GM21447 (cell line): ENCODE results near the gene MCUR1.
A peak's percentile ranks its signal among the peaks of the same experiment; 100 is the strongest.
"Not testable (repeated sequence)": the region's sequence is repeated elsewhere in the genome, so short reads cannot be mapped to it uniquely, and the experiment has no call there.

Experiments used
- ATAC-seq: cut with Tn5 transposase; IDR thresholded peaks from one replicate; pipeline ENCODE4 v1.9.1; 2021; ENCODE audit not compliant: unreplicated experiment

MCUR1 gene

GRCh38 chr6:13780162-13780561 lies 34.2 kb downstream of the MCUR1 start:
- not testable (repeated sequence) for ATAC-seq

GRCh38 chr6:13778028-13778427 lies 36.3 kb downstream of the MCUR1 start:
- no peak for ATAC-seq

- ATAC-seq: no peak
These were observed 37.8 kb downstream of the MCUR1 start for GRCh38 chr6:13776602-13777001.

- ATAC-seq: not testable (repeated sequence)
These were observed 38.9 kb downstream of the MCUR1 start for GRCh38 chr6:13775466-13775865.

GRCh38 chr6:13772358-13773030 lies 41.9 kb downstream of the MCUR1 start:
- not testable (repeated sequence) for ATAC-seq

- no peak for ATAC-seq
These were observed 44.7 kb downstream of the MCUR1 start for GRCh38 chr6:13769655-13770053.

DNA sequence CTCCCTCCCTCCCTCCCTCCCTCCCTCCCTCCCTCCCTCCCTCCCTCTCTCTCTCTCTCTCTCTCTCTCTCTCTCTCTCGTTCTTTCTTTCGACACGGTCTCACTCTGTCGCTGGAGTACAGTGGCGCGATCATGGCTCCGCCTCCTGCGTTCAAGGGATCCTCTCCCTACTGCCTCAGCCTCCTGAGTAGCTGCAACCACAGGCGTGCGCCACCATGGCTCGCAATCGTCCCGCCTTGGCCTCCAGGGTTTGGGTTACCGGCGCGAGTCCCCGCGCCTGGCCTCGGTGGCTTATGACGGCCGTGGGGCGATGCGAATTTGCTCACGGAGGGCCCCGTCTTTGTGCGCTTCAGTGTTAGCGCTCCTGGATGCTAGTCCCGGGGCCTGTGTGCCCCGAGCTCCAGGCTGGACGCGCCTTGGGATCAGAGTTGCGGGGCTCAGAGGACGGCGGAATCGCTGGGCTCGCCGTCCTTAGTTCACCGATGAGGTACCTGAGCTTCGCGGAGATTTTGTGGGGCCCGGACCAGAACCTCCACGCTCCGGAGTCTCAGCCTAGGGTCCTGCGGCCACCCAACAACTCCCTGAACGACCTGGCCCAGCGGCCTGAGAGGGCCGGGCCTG lies 45.2 kb downstream of the MCUR1 start:
- ATAC-seq: no peak

- no peak for ATAC-seq
These were observed 47.1 kb downstream of the MCUR1 start for GRCh38 chr6:13767121-13767808.

GRCh38 chr6:13766201-13766634 lies 48.1 kb downstream of the MCUR1 start:
- ATAC-seq: no peak

DNA sequence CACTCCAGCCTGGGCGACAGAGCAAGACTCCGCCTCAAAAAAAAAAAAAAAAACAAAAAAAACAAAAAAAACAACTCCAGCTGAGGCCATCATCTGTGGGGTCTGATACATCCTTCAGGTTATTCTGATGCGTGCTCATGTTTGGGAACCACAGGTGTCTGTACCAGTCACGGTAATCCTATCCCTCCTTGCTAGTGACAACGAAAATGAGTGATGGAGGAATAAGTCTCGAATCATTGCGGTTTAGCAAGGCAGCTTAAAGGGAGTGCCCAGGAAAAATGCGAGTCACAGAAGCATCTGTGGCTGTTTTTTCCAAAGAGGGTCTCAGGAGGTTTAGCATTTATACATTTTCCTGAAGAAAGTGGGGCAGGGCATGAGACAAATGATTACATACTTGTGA lies 48.8 kb downstream of the MCUR1 start:
- no peak for ATAC-seq

DNA sequence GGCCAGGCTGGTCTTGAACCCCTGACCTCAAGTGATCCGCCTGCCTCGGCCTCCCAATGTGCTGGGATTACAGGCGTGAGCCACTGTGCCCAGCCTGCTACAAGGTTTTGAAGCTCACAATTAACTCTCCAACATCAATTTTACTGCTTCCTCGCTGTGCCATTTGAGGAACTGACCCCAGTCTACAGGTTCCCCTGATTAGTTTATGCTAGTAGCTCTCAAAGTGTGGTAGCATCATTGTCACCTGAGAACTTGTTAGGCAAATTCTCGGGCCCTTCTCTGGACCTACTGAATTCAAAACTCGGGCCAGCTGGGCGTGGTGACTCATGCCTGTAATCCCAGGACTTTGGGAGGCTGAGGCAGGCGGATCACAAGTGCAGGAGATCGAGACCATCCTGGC lies 49.4 kb downstream of the MCUR1 start:
- ATAC-seq: no peak

DNA sequence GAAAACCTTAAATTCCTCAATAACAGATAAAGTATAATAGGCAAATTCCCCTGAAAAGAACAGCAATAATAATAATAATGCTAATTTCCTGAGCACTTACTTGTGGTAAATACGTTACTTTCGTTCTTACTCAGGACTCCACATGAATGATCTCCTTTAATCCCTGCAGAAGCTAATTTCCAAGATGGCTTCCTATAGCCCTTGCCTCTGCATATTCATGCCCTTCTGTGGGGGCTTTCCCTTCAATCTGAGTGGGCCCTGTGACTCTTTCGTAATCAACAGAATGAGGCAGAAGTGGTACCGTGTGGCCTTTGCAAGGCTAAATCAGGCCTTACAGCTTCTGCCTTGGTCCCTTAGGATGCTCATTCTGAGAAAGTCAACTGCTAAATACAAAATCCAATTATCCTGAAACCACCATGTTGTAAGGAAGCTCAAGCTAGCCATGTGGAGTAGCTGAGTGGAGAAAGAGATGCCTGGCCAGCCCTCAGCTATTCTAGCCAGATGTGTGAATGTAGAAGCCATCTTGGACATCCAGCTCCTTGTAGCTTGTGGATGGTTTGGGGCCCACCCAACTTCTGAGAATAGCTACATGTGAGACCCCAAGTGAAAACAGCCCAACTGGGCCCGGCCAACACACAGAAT lies 50.5 kb downstream of the MCUR1 start:
- peak; percentile 59 for ATAC-seq

GRCh38 chr6:13762611-13763441 lies 51.5 kb downstream of the MCUR1 start:
- ATAC-seq: no peak

DNA sequence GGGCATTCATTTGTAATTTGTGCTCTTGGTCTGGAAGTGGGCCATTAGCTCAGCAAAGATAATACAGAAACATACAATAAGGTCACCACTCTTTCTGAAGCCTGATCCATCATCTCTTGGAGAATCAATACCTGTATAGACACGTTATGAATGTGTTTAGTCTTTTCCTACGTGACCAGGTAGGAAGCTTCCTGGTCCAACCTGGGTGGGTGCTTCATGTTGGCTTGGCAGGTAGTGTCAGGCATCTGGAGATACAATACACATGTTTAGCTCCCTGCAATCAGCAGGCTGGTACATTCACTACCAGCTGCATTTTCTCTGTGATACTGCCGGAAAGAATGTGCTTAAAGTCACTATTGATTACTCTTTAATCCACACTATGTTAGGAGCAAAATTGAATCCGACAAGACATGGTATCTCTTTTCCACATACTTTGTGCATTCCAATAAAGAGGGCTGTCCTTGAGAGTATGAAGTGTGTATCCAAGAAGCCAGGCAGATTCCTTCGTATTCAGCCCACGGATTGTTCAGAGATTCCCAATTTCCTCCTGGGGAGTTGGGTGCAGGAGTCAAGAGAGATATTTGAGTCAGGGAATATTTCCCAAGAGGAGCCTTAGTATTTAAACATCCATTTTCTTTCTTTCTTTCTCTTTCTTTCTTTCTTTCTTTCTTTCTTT lies 52.9 kb downstream of the MCUR1 start:
- ATAC-seq: no peak

- no peak for ATAC-seq
These were observed 53.8 kb downstream of the MCUR1 start for GRCh38 chr6:13760307-13761304.

GRCh38 chr6:13759025-13759424 lies 55.3 kb downstream of the MCUR1 start:
- no peak for ATAC-seq

DNA sequence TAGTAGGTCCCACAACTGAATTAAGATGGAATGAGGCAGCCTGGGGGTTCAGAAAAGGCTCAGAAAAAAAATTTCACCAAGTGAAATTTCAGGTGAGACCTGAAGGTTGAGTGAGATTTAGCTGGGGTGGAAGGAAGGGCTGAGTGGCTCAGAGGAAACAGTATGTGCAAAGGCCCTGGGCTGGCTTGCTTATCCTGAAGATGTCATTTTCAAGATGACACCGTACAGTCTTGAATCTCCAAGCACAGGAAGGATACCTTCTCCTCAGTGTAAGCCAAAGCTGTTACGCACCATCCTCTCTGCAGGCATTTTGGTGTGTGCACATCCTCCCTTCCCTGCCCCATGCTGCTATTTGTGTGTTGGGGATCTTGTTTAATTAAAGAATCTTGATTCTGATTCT lies 59.7 kb downstream of the MCUR1 start:
- ATAC-seq: no peak

DNA sequence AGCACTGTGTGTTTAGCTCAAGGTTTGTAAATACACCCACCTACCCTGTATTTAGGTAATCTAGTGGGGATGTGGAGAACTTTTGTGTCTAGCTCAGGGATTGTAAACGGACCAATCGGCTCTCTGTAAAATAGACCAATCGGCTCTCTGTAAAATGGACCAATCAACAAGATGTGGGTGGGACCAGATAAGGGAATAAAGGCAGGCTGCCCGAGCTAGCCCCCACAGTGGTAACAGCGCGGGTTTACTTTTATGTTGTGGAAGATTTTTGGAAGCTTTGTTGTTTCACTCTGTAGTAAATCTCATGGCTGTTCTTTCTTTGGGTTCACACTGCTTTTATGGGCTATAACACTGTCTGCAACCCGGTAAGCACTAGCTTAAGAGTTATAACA lies 70.6 kb downstream of the MCUR1 start:
- no peak for ATAC-seq
